HG02973 (cell line): Measurements from ENCODE around the gene AGBL5.
A peak's percentile ranks its signal among the peaks of the same experiment; 100 is the strongest.

Experiments
- ATAC-seq: cut with Tn5 transposase; IDR thresholded peaks from one replicate; pipeline ENCODE4 v1.9.1; 2021; ENCODE audit warnings: moderate library complexity; ENCODE audit not compliant: unreplicated experiment

AGBL5 gene

DNA sequence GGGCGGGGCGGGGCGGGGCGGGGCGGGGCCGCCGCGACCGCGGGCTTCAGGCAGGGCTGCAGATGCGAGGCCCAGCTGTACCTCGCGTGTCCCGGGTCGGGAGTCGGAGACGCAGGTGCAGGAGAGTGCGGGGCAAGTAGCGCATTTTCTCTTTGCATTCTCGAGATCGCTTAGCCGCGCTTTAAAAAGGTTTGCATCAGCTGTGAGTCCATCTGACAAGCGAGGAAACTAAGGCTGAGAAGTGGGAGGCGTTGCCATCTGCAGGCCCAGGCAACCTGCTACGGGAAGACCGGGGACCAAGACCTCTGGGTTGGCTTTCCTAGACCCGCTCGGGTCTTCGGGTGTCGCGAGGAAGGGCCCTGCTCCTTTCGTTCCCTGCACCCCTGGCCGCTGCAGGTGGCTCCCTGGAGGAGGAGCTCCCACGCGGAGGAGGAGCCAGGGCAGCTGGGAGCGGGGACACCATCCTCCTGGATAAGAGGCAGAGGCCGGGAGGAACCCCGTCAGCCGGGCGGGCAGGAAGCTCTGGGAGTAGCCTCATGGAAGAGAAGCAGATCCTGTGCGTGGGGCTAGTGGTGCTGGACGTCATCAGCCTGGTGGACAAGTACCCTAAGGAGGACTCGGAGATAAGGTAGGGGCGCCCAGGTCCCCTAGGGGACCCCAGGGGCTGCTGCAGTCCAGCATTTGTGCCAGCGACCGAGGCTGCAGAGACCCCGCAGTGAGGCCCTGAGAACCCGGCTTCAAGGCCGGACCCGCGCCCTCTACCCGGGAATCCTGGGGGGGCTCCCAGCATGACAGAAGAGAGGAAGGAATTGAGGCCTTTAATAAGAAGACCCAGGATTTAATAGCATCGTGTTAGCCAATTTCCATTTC, 35.5 kb downstream of the AGBL5 start, which contains the start of gene KHK:
Gene KHK (plus strand): TSS at position 49 of the 870 bp plus-strand sequence. CDS start 488 bp downstream, at position 537.
- peak; percentile 10 for ATAC-seq

DNA sequence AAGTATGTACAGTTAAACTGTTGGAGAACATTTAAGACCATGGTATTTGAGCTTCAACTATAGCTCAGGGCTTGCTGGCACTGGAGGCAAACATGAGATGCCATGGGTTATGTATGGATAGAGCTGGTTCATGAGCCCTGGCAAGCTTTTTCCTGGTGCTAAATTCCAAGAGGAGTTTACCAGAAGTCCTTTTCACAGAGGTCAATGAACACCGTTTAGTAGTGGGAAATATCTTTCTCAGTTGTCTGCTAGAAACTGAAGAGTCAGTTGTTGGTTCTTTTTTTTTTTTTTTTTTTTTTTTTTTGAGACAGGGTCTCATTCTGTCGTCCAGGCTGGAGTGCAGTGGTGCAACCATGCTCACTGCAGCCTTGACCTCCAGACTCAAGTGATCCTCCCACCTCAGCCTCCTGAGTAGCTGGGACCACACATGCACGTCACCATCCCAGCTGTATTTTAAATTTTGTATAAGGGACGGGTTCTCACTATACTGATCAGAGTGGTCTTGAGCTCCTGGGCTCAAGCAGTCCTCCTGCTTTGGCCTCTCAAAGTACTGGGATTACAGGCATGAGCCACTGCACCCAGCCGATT, 36.4 kb downstream of the AGBL5 start:
- ATAC-seq = no peak

DNA sequence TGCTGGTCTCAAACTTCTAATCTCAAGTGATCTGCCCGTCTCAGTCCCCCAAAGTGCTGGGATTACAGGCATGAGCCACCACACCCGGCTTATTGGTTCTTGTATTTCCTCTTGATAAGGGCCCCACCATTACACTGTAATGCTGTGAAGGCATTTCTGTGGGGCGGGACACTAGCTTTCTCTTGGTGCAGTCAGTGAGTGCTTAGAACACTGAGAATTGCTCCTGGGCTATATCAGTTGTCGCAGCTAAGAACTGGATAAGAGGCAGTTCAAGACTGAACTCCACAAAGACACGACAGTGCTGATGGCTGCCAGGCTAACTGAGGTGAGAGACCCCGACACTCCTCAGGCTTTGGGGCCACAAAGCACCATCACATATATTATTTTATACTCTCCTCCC, 37.2 kb downstream of the AGBL5 start:
- no peak for ATAC-seq

GRCh38 chr2:27089111-27089954, 37.9 kb downstream of the AGBL5 start:
- ATAC-seq = no peak

DNA sequence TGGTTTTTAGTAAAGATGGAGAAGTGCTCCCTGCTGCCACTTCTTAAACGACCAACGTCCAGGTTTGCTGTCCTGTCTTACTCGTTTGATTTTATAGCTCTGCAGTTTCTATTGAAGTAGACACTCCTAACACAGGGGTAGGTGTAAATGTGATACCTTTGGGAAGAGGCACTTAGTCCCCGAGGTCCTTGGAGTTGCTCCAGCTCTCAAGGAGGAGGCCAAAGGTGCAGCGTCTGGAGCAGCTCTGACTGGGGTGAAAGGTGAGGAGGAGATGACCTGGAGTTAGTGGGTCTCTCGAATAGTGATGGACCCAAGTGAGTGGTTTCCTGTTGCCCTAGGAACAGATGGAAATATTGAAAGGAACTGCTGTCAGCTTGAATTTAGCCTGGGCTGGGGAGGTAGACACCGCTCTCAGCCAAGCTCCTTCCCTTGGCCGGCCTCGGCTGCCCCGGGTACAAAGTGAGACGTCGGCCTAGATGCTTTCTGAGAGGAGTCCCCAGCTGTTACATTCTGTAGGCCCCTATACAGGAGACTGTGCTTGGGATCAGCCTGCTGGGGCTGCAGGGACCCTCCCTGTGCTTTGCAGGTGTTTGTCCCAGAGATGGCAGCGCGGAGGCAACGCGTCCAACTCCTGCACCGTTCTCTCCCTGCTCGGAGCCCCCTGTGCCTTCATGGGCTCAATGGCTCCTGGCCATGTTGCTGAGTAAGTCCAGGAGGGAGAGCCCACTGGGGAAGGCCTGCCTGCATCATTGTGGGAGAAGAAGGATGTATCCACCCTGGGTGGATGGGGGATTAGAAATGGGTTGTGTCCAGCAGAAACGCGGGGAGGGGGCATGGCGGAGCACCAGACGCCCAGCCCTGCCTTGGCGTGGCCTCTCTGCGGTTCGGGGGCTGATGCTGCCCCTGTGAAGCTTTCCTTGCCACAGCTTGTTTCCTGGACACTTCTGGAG, 40.6 kb downstream of the AGBL5 start:
- ATAC-seq = no peak

DNA sequence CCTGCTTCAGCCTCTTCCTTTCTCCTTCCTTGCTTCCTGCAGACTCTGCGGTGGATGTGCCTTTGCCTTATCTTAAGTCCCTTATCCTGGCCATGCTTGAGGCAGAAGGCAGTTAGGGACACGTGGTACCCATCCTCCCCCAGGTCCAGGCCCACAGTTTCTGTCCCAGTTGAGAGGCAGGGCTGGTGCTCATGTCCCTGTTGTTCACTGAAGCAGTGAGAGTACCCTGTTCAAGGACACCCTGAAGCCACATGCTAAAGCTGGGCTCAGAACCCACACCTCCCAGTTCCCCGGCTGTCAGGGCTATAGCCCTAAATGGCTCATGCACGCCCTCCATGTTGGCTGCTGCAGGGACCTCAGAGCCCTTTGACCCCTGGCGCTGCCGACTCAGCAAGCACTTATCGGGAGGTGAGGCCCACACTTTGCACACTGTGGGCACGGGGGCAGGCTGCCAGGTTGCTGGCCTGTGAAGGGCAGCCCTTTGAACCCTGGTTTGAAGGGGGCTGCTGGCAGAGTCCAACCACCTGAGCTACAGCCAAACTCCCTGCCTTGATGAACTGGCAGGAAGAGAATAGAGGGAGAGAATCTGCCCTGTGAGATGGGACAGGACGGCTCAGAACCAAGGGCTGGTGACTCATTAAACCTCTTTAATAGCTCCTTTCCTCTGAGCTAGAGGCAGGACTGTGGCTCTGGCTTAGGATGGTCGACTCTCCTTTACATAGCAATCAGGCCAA, 41.4 kb downstream of the AGBL5 start:
- no peak for ATAC-seq

DNA sequence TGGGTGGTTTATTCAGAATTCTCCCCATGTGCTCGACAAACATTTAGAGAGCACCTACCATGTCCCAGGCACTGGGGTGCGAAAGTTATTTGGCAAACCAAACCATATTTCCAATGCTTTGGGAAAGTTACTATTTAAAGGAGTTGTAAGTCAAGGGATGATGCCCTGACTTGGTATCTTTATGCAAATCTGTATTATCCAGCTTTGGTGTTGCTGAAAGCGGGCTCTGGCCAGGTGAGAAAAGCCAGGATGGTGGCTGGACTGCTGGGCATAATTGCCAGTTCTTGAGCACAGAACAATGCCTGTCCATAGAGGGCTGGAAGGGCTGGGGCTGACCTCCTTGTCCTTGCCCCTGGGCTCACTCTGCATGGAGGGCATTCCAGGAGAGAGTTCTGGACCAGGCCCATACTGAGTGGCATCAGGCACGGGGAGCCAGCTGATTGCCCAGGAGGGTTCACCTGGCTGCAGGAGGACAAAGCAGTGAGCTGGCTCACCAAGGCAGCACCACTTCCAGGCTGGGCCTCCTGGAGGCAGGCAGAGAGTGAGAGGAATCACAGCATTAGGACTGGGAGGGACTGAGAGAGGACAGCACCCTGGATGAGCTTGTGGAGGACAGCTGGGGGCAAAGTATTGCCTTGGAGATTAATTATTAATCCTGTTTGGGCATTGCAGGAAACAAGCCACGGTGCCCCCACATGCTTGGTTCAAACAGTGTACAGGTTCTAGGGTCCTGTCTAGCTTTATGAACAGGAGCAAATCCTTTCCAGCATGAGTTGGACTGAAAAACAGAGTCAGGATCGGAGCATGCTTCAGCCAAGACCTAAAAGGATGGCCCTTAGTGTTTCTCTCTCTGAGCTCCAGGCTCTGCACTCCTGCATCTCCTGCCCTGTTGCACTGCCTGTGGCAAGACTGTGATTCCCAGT, 42.2 kb downstream of the AGBL5 start:
- no peak for ATAC-seq

- ATAC-seq = no peak
These were observed 43.0 kb downstream of the AGBL5 start for GRCh38 chr2:27094353-27094984.

DNA sequence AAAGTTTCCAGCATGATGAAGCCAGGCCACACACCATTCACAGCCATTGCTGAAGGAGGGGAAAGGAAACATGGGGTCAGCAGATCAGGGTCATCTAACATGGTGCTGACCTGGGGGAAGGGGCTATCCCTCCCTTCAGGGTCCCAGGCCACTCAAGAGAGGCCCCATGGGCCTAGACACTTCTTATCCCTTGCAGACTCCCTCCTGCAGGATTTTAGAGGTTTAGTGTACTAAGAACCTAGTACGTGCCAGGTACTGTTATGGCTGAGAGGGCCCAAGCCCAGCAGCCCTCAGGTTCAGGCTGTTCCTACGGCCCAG, 43.9 kb downstream of the AGBL5 start:
- ATAC-seq = no peak

- ATAC-seq = no peak
These were observed 44.5 kb downstream of the AGBL5 start for GRCh38 chr2:27095745-27096651.

DNA sequence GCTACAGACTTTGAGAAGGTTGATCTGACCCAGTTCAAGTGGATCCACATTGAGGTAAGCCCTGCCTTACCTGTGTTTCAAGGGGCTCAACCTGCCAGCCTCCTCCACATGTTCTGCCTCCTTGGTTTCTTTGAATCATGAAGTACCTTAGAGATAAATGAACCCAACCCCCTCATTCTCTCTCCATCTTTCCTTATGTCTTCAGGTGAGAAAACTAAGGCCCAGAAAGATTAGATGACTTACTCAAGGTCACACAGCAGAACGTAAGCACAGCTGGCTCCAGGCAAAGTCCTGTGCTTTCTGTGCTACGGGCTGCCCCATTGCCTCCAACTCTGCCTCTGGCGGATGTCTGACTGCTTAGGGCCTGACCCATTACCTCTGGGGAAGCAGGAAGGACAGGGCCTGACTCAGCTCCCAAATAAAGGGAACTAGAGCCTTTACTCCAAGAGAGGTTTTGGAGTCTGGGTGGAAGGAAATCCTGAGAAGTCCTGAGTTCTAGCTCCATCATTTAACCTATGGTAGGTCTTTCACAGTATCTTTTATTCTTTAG, 45.4 kb downstream of the AGBL5 start:
- ATAC-seq = no peak

GRCh38 chr2:27097341-27097740, 45.9 kb downstream of the AGBL5 start:
- ATAC-seq = no peak

DNA sequence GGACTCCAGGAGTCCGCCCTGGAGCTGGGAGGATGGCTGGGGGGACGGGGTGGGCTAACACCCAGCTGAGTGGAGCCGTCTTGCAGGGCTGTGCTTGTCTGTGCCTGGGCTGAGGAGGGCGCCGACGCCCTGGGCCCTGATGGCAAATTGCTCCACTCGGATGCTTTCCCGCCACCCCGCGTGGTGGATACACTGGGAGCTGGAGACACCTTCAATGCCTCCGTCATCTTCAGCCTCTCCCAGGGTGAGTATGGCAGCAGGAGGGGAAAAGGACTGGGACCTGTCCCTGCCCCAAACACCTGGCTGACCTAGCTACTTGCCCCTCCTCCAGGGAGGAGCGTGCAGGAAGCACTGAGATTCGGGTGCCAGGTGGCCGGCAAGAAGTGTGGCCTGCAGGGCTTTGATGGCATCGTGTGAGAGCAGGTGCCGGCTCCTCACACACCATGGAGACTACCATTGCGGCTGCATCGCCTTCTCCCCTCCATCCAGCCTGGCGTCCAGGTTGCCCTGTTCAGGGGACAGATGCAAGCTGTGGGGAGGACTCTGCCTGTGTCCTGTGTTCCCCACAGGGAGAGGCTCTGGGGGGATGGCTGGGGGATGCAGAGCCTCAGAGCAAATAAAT, 48.0 kb downstream of the AGBL5 start:
- ATAC-seq = no peak

DNA sequence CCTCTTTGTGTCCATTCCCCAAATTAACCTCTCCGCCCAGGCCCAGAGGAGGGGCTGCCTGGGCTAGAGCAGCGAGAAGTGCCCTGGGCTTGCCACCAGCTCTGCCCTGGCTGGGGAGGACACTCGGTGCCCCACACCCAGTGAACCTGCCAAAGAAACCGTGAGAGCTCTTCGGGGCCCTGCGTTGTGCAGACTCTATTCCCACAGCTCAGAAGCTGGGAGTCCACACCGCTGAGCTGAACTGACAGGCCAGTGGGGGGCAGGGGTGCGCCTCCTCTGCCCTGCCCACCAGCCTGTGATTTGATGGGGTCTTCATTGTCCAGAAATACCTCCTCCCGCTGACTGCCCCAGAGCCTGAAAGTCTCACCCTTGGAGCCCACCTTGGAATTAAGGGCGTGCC, 48.6 kb downstream of the AGBL5 start:
- no peak for ATAC-seq

DNA sequence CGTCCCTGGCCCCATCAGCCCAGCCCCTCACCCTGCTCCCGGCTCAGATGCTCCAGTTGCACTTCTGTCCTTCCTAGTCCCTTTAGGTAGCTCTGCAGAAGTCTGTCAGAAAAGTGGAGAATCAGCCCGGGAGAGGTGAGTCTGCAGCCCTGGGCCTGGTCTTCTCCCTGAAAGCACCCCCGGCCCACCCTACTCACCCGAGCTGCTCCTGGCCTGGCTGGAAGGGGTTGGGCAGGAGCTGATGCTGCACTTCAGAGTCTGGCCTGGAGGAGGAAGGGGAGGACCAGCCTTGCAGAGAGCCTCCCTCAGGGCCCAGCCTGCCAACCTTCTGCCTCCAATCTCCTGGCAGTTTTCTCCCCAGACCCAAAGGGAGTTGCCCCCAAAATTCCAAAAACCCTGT, 50.9 kb downstream of the AGBL5 start:
- no peak for ATAC-seq

DNA sequence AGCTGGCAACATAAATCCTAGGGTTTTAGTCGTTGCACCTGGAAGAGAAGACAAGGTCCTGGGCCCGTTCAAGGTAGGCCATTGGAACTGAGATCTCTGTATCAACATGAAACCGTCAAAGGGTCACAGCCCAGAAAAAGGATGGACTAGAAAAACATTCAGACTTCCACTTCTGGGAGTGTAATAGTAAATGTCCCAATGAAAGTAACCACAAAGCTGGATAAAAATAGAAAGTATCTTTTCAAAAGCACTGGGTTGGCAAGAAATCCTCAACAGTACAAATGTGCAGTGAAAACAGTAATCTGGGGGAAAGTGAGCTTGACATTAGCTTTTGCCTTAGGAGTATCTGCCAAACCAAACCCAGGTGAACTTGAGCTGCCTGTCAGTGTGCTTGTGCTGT, 54.5 kb downstream of the AGBL5 start:
- no peak for ATAC-seq

DNA sequence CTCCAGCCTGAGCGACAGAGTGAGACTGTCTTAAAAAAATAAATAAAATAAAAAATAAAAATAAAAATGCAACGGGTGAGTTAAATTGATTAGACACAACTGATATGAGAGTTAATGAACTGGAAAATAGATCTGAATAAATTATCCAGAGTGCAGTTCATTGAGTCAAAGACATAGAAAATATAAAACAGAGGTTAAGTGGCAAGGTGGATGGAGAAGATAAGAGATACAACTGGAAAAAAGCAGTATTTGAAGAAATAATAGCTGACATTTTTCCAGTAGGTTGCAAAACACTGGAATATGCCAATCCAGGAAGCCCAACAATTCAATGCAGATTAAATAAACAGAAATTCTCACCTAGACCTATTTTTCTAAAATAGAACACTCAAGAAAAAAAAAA, 56.8 kb downstream of the AGBL5 start:
- no peak for ATAC-seq
